HCT116 (cell line): ENCODE results near the gene SFT2D2. TPM values are rescaled to one million over a fixed set of nuclear protein-coding genes. Genes with fewer than 3 reads are reported as not detected.

Experiments used
- ATAC-seq: fragments of 200-7000 bp; cut with Tn5 transposase; 2 replicates; pipeline ENCODE4 v1.9.1; 2020; ENCODE audit warnings: mild to moderate bottlenecking, moderate library complexity
- BruUV-seq: library from RNA; stranded (reverse); fragments of 400-500 nt; replicated peaks from 2 replicates; lab custom pipeline; 2021; lab: Mats Ljungman, UMichigan
- CTCF ChIA-PET: fragments of 300-600 bp; sonication (Branson Sonifier 250); formaldehyde crosslinking; loops from one replicate; lab custom pipeline; 2021; ENCODE audit warnings: antibody characterized with exemption; lab: Charles Lee
- POLR2A ChIA-PET: fragments of 300-600, 350-600 bp; sonication (Branson Sonifier 250); formaldehyde crosslinking; loops from one replicate; lab custom pipeline; 2021; ENCODE audit warnings: antibody characterized with exemption; lab: Charles Lee
- RAD21 ChIA-PET, 2 experiments: fragments of 300-600 bp; sonication (Branson Sonifier 250); formaldehyde crosslinking; loops; one replicate each; lab custom pipeline; 2023; ENCODE audit warnings: low total read pairs in 2 of 2; ENCODE audit not compliant: uncharacterized antibody in 2 of 2, unreplicated experiment in 2 of 2, low non-redundant PET in 1 of 2; lab: Charles Lee
- DNase-seq: peaks from one replicate; pipeline ENCODE4 v3.0.0-alpha.2; 2010; ENCODE audit warnings: low read depth, low spot score
- H2AFZ ChIP-seq: fragments of 200-600 bp; shearing (Covaris generic), sonication (generic); 2 replicates; pipeline ENCODE4 v1.6.1; 2017; ENCODE audit warnings: low read depth, mixed run types, mixed read lengths, antibody characterized with exemption, low read length; ENCODE audit not compliant: poor library complexity, severe bottlenecking
- H3K27ac ChIP-seq: 2 replicates; pipeline ENCODE4 v1.5.1; 2012; ENCODE audit warnings: low read depth, low read length
- H3K27me3 ChIP-seq: fragments of 200-600 bp; sonication (generic); 2 replicates; pipeline ENCODE4 v1.6.1; 2016; ENCODE audit warnings: mixed run types, low read length, mixed read lengths; ENCODE audit not compliant: insufficient read depth
- H3K36me3 ChIP-seq, 2 experiments: fragments of 200-500 bp in 1 of 2; fragments of 200-600 bp in 1 of 2; sonication (Bioruptor generic) in 1 of 2; sonication (generic) in 1 of 2; 2 replicates each; pipeline versions ENCODE4 v1.5.1 to v1.6.1; 2014 to 2016; ENCODE audit warnings: low read length in 2 of 2, inconsistent platforms in 1 of 2, mixed read lengths in 1 of 2, mixed run types in 1 of 2; ENCODE audit not compliant: insufficient read depth in 2 of 2, control insufficient read depth in 1 of 2
- H3K4me1 ChIP-seq, 2 experiments: fragments of 200-600 bp in 1 of 2; sonication (generic) in 1 of 2; 2 replicates each; pipeline versions ENCODE4 v1.5.1 to v1.6.1; 2012 to 2017; ENCODE audit warnings: low read length in 2 of 2, inconsistent platforms in 1 of 2, mild to moderate bottlenecking in 1 of 2, mixed read lengths in 1 of 2, mixed run types in 1 of 2, moderate library complexity in 1 of 2; ENCODE audit not compliant: insufficient read depth in 2 of 2, control insufficient read depth in 1 of 2
- H3K4me2 ChIP-seq: fragments of 200-600 bp; sonication (generic); 2 replicates; pipeline ENCODE4 v1.6.1; 2017; ENCODE audit warnings: mixed run types, low read length, mixed read lengths
- H3K4me3 ChIP-seq, 2 experiments: fragments of 200-600 bp in 1 of 2; sonication (generic) in 1 of 2; replicated peaks in 1 of 2; 2 replicates each; pipeline ENCODE4 v1.5.1; 2011 to 2016; ENCODE audit warnings: low read length in 2 of 2, control low read depth in 1 of 2, low read depth in 1 of 2, mild to moderate bottlenecking in 1 of 2, mixed read lengths in 1 of 2, mixed run types in 1 of 2
- H3K79me2 ChIP-seq: fragments of 200-600 bp; sonication (generic); 2 replicates; pipeline ENCODE4 v1.6.1; 2017; ENCODE audit warnings: mild to moderate bottlenecking, mixed run types, low read length, moderate library complexity, mixed read lengths; ENCODE audit not compliant: insufficient read depth
- H3K9ac ChIP-seq: fragments of 200-600 bp; sonication (generic); 2 replicates; pipeline ENCODE4 v1.6.1; 2016; ENCODE audit warnings: low read length, mixed read lengths
- H3K9me2 ChIP-seq: fragments of 200-600 bp; sonication (generic), shearing (Covaris generic); 2 replicates; pipeline ENCODE4 v1.6.1; 2017; ENCODE audit warnings: mixed run types, mild to moderate bottlenecking, moderate library complexity; ENCODE audit not compliant: insufficient read depth
- H3K9me3 ChIP-seq, 2 experiments: fragments of 200-500 bp in 1 of 2; fragments of 200-600 bp in 1 of 2; sonication (Bioruptor generic) in 1 of 2; sonication (generic) in 1 of 2; 2 replicates each; pipeline ENCODE4 v1.6.1; 2014 to 2017; ENCODE audit warnings: low read length in 2 of 2, mixed read lengths in 2 of 2, inconsistent platforms in 1 of 2, low read depth in 1 of 2, mild to moderate bottlenecking in 1 of 2, mixed run types in 1 of 2, moderate library complexity in 1 of 2; ENCODE audit not compliant: control insufficient read depth in 1 of 2, insufficient read depth in 1 of 2
- H4K20me1 ChIP-seq: fragments of 200-600 bp; sonication (generic), shearing (Covaris generic); 2 replicates; pipeline ENCODE4 v1.6.1; 2017; ENCODE audit warnings: mixed run types, mild to moderate bottlenecking, moderate library complexity; ENCODE audit not compliant: insufficient read depth
- CBX3 ChIP-seq: IDR thresholded peaks from 2 replicates; pipeline ENCODE4 v1.6.1; 2012; ENCODE audit warnings: low read depth
- CEBPB ChIP-seq: IDR thresholded peaks from 2 replicates; pipeline ENCODE4 v1.6.1; 2012; ENCODE audit warnings: low read depth
- EGR1 ChIP-seq: IDR thresholded peaks from 2 replicates; pipeline ENCODE4 v1.6.1; 2012; ENCODE audit warnings: low read depth
- ELF1 ChIP-seq: IDR thresholded peaks from 2 replicates; pipeline ENCODE4 v1.6.1; 2012; ENCODE audit warnings: low read depth, borderline replicate concordance
- EZH2phosphoT487 ChIP-seq: fragments of 200-600 bp; IDR thresholded peaks from 2 replicates; pipeline ENCODE4 v1.6.1; 2018; ENCODE audit warnings: antibody characterized with exemption, borderline replicate concordance
- FOSL1 ChIP-seq: IDR thresholded peaks from 2 replicates; pipeline ENCODE4 v1.6.1; 2012; ENCODE audit warnings: low read depth
- POLR2AphosphoS5 ChIP-seq: IDR thresholded peaks from 2 replicates; pipeline ENCODE4 v1.6.1; 2011; ENCODE audit warnings: mild to moderate bottlenecking, low read depth, low read length, moderate library complexity
- RAD21 ChIP-seq: IDR thresholded peaks from 2 replicates; pipeline ENCODE4 v1.6.1; 2012; ENCODE audit warnings: low read depth, mild to moderate bottlenecking
- SIN3A ChIP-seq: IDR thresholded peaks from 2 replicates; pipeline ENCODE4 v1.6.1; 2012; ENCODE audit warnings: low read depth
- TCF7L2 ChIP-seq: IDR thresholded peaks from 2 replicates; pipeline ENCODE4 v1.7.0; 2011; ENCODE audit warnings: borderline replicate concordance, inconsistent platforms; ENCODE audit not compliant: insufficient read depth, insufficient read length; ENCODE audit errors: extremely low read depth
- YY1 ChIP-seq: IDR thresholded peaks from 2 replicates; pipeline ENCODE4 v1.6.1; 2011; ENCODE audit warnings: low read length, low read depth, moderate library complexity, mild to moderate bottlenecking; ENCODE audit not compliant: insufficient replicate concordance; ENCODE audit errors: extremely low read depth
- ZFX ChIP-seq: fragments of 450-650 bp; IDR thresholded peaks from 2 replicates; pipeline ENCODE4 v1.6.1; 2017
- intact Hi-C: fragments of 100-400 bp; cut with micrococcal nuclease; formaldehyde crosslinking; loops from 2 replicates; pipeline ENCODE4 v1.10.0; 2022
- total RNA-seq: library from RNA; stranded (reverse); gene quantifications from one replicate; pipeline ENCODE4 v1.2.1, GENCODE V29; 2021; ENCODE audit not compliant: unreplicated experiment
- TF ChIP-seq, protein P1 (sequence below): IDR thresholded peaks from 2 replicates; pipeline ENCODE4 v1.6.1; 2012
- TF ChIP-seq, protein P2 (sequence below), 3 experiments: fragments of 200-600 bp in 1 of 3; sonication (generic) in 1 of 3; IDR thresholded peaks in 2 of 3; conservative IDR thresholded peaks in 1 of 3; 2 replicates each; pipeline ENCODE4 v1.5.1; 2012 to 2017; ENCODE audit warnings: low read depth in 2 of 3, low read length in 2 of 3, antibody characterized with exemption in 1 of 3, borderline replicate concordance in 1 of 3, control low read depth in 1 of 3, mild to moderate bottlenecking in 1 of 3, mixed read lengths in 1 of 3, mixed run types in 1 of 3, moderate library complexity in 1 of 3; ENCODE audit not compliant: insufficient read depth in 1 of 3
- TF ChIP-seq, protein P3 (sequence below): IDR thresholded peaks from 2 replicates; pipeline ENCODE4 v1.6.1; 2012
- TF ChIP-seq, protein P4 (sequence below): IDR thresholded peaks from 2 replicates; pipeline ENCODE4 v1.6.1; 2012; ENCODE audit warnings: low read depth

SFT2D2 gene
- total RNA-seq, 1 experiment from 2014 or later = 57.5 TPM

DNA sequence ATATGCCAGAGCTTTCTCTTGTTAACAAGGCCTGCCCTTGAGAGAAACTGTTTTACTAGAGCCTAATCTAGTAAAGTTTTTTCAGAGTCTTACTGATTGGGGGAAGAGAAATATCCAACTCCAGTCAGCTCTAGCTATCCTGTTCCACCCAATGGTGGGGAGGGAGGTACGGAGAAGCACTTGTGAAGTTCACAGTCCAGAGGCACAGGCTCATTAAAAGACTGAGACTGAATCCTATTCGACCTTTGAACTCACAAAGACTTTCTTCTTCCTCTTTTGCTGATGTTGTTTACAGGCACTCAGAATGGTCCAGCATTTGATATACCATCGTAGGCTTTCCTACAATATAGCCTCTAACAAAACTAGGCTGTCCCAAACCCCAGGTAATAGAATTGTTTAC, 15.5 kb upstream of the SFT2D2 start:
- Histone ChIP-seq H3K36me3 (no peaks in the 10 kb centered on the region), H3K27ac (no peak overlapping the region), H3K4me1 (no peaks in the 10 kb centered on the region), H4K20me1 (no peaks in the 10 kb centered on the region), H3K79me2 (no peaks in the 10 kb centered on the region), H3K9ac (no peak overlapping the region), H2AFZ (no peak overlapping the region), H3K27me3 (no peaks in the 10 kb centered on the region), H3K4me2 (no peak overlapping the region), H3K9me2 (no peaks in the 10 kb centered on the region), H3K4me3 (no peak overlapping the region), H3K9me3 (no peaks in the 10 kb centered on the region)
- TF ChIP-seq, protein P1, sequence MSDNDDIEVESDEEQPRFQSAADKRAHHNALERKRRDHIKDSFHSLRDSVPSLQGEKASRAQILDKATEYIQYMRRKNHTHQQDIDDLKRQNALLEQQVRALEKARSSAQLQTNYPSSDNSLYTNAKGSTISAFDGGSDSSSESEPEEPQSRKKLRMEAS = no peak
- TF ChIP-seq EZH2phosphoT487 (no peak), FOSL1 (no peak), SIN3A (no peak), RAD21 (no peak), EGR1 (no peak), POLR2AphosphoS5 (no peak), TCF7L2 (no peak), ZFX (no peak), YY1 (no peak), CEBPB (no peak), CBX3 (no peak), ELF1 (no peak)
- TF ChIP-seq, protein P2, sequence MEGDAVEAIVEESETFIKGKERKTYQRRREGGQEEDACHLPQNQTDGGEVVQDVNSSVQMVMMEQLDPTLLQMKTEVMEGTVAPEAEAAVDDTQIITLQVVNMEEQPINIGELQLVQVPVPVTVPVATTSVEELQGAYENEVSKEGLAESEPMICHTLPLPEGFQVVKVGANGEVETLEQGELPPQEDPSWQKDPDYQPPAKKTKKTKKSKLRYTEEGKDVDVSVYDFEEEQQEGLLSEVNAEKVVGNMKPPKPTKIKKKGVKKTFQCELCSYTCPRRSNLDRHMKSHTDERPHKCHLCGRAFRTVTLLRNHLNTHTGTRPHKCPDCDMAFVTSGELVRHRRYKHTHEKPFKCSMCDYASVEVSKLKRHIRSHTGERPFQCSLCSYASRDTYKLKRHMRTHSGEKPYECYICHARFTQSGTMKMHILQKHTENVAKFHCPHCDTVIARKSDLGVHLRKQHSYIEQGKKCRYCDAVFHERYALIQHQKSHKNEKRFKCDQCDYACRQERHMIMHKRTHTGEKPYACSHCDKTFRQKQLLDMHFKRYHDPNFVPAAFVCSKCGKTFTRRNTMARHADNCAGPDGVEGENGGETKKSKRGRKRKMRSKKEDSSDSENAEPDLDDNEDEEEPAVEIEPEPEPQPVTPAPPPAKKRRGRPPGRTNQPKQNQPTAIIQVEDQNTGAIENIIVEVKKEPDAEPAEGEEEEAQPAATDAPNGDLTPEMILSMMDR (IDR thresholded peaks at IDR 0.05 in 2 of 3, conservative IDR thresholded peaks at IDR 0.05 in 1 of 3; ENCODE audit: borderline replicate concordance in 1 of 3, insufficient read depth in 1 of 3, low read depth in 2 of 3, low read length in 2 of 3) = no peak
- TF ChIP-seq, protein P3, sequence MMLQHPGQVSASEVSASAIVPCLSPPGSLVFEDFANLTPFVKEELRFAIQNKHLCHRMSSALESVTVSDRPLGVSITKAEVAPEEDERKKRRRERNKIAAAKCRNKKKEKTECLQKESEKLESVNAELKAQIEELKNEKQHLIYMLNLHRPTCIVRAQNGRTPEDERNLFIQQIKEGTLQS = no peak
- TF ChIP-seq, protein P4, sequence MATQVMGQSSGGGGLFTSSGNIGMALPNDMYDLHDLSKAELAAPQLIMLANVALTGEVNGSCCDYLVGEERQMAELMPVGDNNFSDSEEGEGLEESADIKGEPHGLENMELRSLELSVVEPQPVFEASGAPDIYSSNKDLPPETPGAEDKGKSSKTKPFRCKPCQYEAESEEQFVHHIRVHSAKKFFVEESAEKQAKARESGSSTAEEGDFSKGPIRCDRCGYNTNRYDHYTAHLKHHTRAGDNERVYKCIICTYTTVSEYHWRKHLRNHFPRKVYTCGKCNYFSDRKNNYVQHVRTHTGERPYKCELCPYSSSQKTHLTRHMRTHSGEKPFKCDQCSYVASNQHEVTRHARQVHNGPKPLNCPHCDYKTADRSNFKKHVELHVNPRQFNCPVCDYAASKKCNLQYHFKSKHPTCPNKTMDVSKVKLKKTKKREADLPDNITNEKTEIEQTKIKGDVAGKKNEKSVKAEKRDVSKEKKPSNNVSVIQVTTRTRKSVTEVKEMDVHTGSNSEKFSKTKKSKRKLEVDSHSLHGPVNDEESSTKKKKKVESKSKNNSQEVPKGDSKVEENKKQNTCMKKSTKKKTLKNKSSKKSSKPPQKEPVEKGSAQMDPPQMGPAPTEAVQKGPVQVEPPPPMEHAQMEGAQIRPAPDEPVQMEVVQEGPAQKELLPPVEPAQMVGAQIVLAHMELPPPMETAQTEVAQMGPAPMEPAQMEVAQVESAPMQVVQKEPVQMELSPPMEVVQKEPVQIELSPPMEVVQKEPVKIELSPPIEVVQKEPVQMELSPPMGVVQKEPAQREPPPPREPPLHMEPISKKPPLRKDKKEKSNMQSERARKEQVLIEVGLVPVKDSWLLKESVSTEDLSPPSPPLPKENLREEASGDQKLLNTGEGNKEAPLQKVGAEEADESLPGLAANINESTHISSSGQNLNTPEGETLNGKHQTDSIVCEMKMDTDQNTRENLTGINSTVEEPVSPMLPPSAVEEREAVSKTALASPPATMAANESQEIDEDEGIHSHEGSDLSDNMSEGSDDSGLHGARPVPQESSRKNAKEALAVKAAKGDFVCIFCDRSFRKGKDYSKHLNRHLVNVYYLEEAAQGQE = no peak
- BruUV-seq = no TSS peak
- no peak for DNase-seq
- ChIA-PET RAD21 (no interaction called here), CTCF (no interaction called here), POLR2A (no interaction called here)
- no peak for ATAC-seq
- intact Hi-C loops = no loop called here
